ENCODE measurements around the gene AQP12B.
"Not testable (repeated sequence)": the region's sequence is repeated elsewhere in the genome, so short reads cannot be mapped to it uniquely, and the experiment has no call there.

- TF ChIP-seq CTCF, POLR2A (IDR thresholded peaks at IDR 0.05): not testable (repeated sequence)
These were observed 11.6 kb upstream of the AQP12B start for GRCh38 chr2:240694304-240694703.

Measured in heart left ventricle (tissue), 13 donors.